Peyer's patch (tissue), 4 donors: ENCODE measurements around the gene SUMO3. TPM values are rescaled to one million over a fixed set of nuclear protein-coding genes. Genes with fewer than 3 reads are reported as not detected.

ENCODE experiments used
- DNase-seq, 3 donors: peaks; one replicate each; pipeline ENCODE4 v3.0.0-alpha.2; 2017 to 2019
- H3K27ac ChIP-seq, 4 donors: fragments of 200-600 bp; sonication (generic); one replicate each; pipeline ENCODE4 v1.5.1; 2016 to 2019
- H3K27me3 ChIP-seq, 2 donors: fragments of 200-600 bp; sonication (generic); one replicate each; pipeline ENCODE4 v1.5.1; 2019
- H3K36me3 ChIP-seq, 3 donors: fragments of 200-600 bp; sonication (generic); one replicate each; pipeline ENCODE4 v1.5.1; 2016 to 2019
- H3K4me1 ChIP-seq, 4 donors: fragments of 200-600 bp; sonication (generic); one replicate each; pipeline ENCODE4 v1.5.1; 2016 to 2019
- H3K4me3 ChIP-seq, 4 donors: fragments of 200-600 bp; sonication (generic); 1 replicate in 3 of 4; 2 replicates in 1 of 4; pipeline ENCODE4 v1.5.1; 2016 to 2019; ENCODE audit warnings: mild to moderate bottlenecking in 1 of 4
- H3K9me3 ChIP-seq, 4 donors: fragments of 200-600 bp; sonication (generic); one replicate each; pipeline ENCODE4 v1.5.1; 2016 to 2019; ENCODE audit warnings: mild to moderate bottlenecking in 1 of 4
- CTCF ChIP-seq, 6 experiments: fragments of 450-650 bp in 4 of 6; fragments of 200-600 bp in 2 of 6; sonication (generic) in 1 of 6; IDR thresholded peaks; one replicate each; pipeline ENCODE4 v1.5.1; 2017 to 2019; ENCODE audit warnings: antibody characterized with exemption in 6 of 6, mild to moderate bottlenecking in 3 of 6, moderate library complexity in 1 of 6
- POLR2A ChIP-seq, 2 donors: fragments of 450-650 bp; IDR thresholded peaks; one replicate each; pipeline ENCODE4 v1.5.1; 2017; ENCODE audit warnings: antibody characterized with exemption in 2 of 2, mild to moderate bottlenecking in 2 of 2, moderate library complexity in 2 of 2
- total RNA-seq, 4 donors: library from RNA; depleted of rRNA; stranded (reverse); fragments of >200 nt; gene quantifications; one replicate each; pipeline ENCODE4 v1.1.0, GENCODE V29; 2016

The SUMO3 gene
- total RNA-seq, 4 donors from 2014 or later = 42.6 to 57.6 (median 49.8) TPM

GRCh38 chr21:44815852-44816628 is 1.8 kb downstream of the SUMO3 start:
- H3K4me3 ChIP-seq = no peak overlapping the region
- no peak overlapping the region for H3K27ac ChIP-seq
- peaks cover 4 to 15% (median 10%) of the 10 kb centered on the region in 4 donors for H3K4me1 ChIP-seq
- TF ChIP-seq CTCF (IDR thresholded peaks at IDR 0.05) = no peak
- TF ChIP-seq POLR2A (IDR thresholded peaks at IDR 0.05) = no peak
- DNase-seq = peak in 1 of 3 donors; percentile 44
- peaks cover 0 to 18% (median 0%) of the 10 kb centered on the region in 3 donors for H3K36me3 ChIP-seq
- H3K9me3 ChIP-seq = peaks cover 0 to 7% (median 0%) of the 10 kb centered on the region in 4 donors
- no peaks in the 10 kb centered on the region for H3K27me3 ChIP-seq

DNA sequence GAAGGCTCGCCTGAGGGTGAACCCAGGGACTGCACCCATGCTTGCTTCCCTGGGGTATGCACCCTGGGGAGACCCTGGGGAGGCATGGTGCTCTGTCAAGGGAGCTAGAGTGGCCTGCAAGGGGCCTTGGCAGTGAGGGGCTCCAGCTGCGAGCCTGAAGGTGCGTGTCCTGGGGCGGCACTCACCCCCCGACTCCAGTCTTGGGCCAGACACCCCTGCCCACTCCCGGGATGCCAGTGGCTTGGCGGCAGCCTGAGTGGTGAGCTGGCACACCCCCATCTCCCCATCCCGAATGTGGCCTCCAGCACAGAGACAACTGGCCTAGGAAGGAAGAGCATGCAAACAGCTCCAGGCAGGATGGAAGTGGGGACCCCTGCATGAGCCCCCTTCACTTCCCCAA is 2.6 kb downstream of the SUMO3 start:
- TF ChIP-seq CTCF (IDR thresholded peaks at IDR 0.05) (no peak), POLR2A (IDR thresholded peaks at IDR 0.05) (no peak)
- H3K27ac ChIP-seq = no peak overlapping the region
- H3K27me3 ChIP-seq = no peaks in the 10 kb centered on the region
- peaks cover 0 to 21% (median 0%) of the 10 kb centered on the region in 3 donors for H3K36me3 ChIP-seq
- DNase-seq = no peak
- peaks cover 0 to 5% (median 0%) of the 10 kb centered on the region in 4 donors for H3K9me3 ChIP-seq
- H3K4me3 ChIP-seq = no peak overlapping the region
- peaks cover 4 to 15% (median 10%) of the 10 kb centered on the region in 4 donors for H3K4me1 ChIP-seq

DNA sequence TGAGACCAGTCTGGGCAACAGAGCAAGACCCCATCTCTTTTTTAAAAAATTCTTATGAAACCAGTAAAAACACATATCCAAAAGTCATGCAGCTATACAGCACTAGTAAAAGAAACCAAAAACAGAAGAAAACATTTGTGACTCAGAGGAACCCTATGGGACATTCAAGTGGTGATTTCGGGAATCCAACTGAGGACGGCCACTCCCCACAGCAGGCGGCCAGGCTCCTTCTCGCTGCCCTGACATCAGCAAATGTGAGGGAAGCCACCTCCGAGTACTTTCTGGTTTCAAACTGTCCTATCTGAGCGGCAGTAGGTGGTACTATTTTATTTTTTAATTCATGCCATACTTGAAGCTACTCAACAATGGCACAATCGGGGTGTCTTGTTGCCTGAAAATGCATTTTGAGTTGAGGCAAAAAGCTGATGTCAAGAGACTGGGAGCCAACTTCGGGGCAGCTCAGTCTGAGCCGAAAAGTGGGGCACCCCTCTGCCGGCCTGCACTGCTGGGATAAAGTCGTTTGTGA is 3.3 kb downstream of the SUMO3 start:
- no peak overlapping the region for H3K27ac ChIP-seq
- TF ChIP-seq POLR2A (IDR thresholded peaks at IDR 0.05) (no peak), CTCF (IDR thresholded peaks at IDR 0.05) (no peak)
- no peak for DNase-seq
- H3K36me3 ChIP-seq = peaks cover 0 to 27% (median 0%) of the 10 kb centered on the region in 3 donors
- no peaks in the 10 kb centered on the region for H3K9me3 ChIP-seq
- no peak overlapping the region for H3K4me3 ChIP-seq
- peaks cover 4 to 15% (median 10%) of the 10 kb centered on the region in 4 donors for H3K4me1 ChIP-seq
- H3K27me3 ChIP-seq = no peaks in the 10 kb centered on the region

DNA sequence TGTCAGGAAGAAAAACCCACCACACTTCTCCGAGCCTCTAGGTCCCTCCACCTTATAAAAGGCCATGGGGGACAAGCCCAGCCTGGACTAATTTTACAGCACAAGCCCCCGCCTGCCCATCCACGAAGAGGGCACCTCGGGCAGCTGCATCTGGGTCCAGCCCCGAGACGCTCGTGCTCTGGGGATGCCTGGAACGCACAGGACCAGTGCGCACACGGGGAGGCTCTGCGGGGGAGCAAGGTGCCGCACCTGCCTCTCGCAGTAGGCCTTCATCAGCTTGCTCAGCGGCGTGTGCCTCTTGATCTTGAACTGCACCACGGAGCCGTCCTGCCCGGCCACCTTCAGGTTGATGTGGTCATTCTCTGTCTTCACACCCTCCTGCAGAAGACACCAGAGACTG is 4.1 kb downstream of the SUMO3 start:
- DNase-seq = no peak
- Histone ChIP-seq H3K36me3 (peaks cover 0 to 35% (median 0%) of the 10 kb centered on the region in 3 donors), H3K27ac (no peak overlapping the region), H3K9me3 (no peaks in the 10 kb centered on the region), H3K4me3 (no peak overlapping the region), H3K4me1 (peaks cover 4 to 14% (median 10%) of the 10 kb centered on the region in 4 donors), H3K27me3 (no peaks in the 10 kb centered on the region)
- TF ChIP-seq CTCF (IDR thresholded peaks at IDR 0.05) (no peak), POLR2A (IDR thresholded peaks at IDR 0.05) (no peak)

DNA sequence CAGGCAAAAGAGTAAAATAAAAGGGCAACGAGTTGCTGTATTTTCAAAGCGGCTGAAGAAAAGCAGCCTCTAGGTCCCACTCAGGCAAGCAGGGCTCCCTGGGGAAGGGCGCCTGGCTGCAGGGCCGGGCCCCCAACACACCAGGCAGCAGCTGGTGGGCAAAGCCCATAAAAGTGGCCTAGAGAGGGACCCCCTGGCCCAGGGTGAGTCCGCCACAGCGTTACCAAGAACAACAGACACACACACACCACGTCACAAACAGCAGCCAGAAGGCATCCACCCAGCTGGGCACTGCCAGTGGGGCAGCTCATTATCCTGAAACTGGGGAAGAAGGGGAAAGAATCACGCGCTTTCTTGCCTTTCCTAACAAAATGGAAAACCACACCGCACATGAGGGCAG is 4.7 kb downstream of the SUMO3 start:
- DNase-seq = no peak
- H3K4me1 ChIP-seq = peaks cover 4 to 12% (median 8%) of the 10 kb centered on the region in 4 donors
- H3K27me3 ChIP-seq = no peaks in the 10 kb centered on the region
- H3K9me3 ChIP-seq = no peaks in the 10 kb centered on the region
- no peak overlapping the region for H3K4me3 ChIP-seq
- TF ChIP-seq CTCF (IDR thresholded peaks at IDR 0.05) = no peak
- TF ChIP-seq POLR2A (IDR thresholded peaks at IDR 0.05) = no peak
- peaks cover 0 to 41% (median 0%) of the 10 kb centered on the region in 3 donors for H3K36me3 ChIP-seq
- H3K27ac ChIP-seq = no peak overlapping the region
